ENCODE results near the gene GABRB1. TPM values are rescaled to one million over a fixed set of nuclear protein-coding genes. Genes with fewer than 3 reads are reported as not detected.

Gene GABRB1
- total and polyA plus RNA-seq, 2 of the 8 experiments (the other 6 are each of a cell fraction or from before 2014, with no cell fraction given): 0.22 to 0.38 TPM

DNA sequence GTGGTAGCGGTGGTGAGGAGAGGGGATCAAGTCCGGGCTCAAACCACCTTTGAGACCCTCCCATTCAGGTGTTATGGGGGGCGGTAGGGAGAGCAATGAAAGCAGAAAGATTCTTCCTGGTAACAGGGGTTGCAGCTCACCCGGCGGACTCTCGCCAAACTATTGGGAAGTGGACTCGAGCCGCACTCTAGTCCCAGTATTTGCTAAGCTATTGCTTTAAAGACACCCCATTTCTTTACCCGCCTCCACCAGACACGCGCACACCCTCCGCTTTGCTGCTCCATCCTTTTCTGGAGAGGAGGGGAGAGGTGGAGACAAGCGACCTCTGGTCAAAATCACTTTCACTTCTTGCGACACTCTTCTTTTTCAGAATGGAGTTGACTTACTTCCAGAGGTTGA, 37.4 kb upstream of the GABRB1 start:
- H3K79me2 ChIP-seq (ENCODE audit: control insufficient read depth in 1 of 2, insufficient read depth in 2 of 2, low read length in 2 of 2): no peaks in the 10 kb centered on the region
- peak overlapping the region; percentile 43 to 86 (median 77) for H3K4me3 ChIP-seq (ENCODE audit: extremely low read depth in 1 of 4, insufficient read depth in 2 of 4, low read depth in 3 of 4, low read length in 4 of 4)
- no peak overlapping the region for H4K5ac ChIP-seq (ENCODE audit: insufficient read length, low read depth, low read length)
- FAIRE-seq (no peak), DNase-seq (ENCODE audit: low read depth in 1 of 2, low spot score in 2 of 2) (no peak)
- no peaks in the 10 kb centered on the region; a peak in 1 of 7 replicates for H3K4me1 ChIP-seq (replicated peaks in 1 of 4; ENCODE audit: control insufficient read depth in 3 of 4, insufficient read depth in 4 of 4, low read length in 3 of 4)
- no peak overlapping the region for H2BK20ac ChIP-seq (ENCODE audit: low read length)
- 1% methylated on average over 13 of the region's 14 CpGs; no CpG with 5 or more reads in 1 of the 2 experiments for WGBS, 2 experiments (ENCODE audit: extremely low coverage in 1 of 2, insufficient coverage in 1 of 2, insufficient read length in 1 of 2, insufficient replicate concordance in 2 of 2, low coverage in 1 of 2, low lambda C conversion rate in 2 of 2, missing lambda C conversion rate in 1 of 2)
- no peaks in the 10 kb centered on the region for H4K20me1 ChIP-seq (replicated peaks in 1 of 2; ENCODE audit: control insufficient read depth in 1 of 2, insufficient read depth in 2 of 2, low read length in 2 of 2)
- no peak overlapping the region for H3K56ac ChIP-seq (replicated peaks; ENCODE audit: insufficient read length, low read depth, low read length)
- H3K27me3 ChIP-seq (replicated peaks in 1 of 4; ENCODE audit: control insufficient read depth in 3 of 4, extremely low read depth in 1 of 4, insufficient read depth in 3 of 4, low read length in 3 of 4): peaks cover 27 to 47% (median 40%) of the 10 kb centered on the region in 4 experiments
- peak overlapping the region; percentile 89 for H2AFZ ChIP-seq (ENCODE audit: low read length)
- H3K36me3 ChIP-seq (ENCODE audit: control insufficient read depth in 2 of 4, insufficient read depth in 4 of 4, low read length in 3 of 4): no peaks in the 10 kb centered on the region
- POLR2A ChIA-PET (ENCODE audit: partially characterized antibody): no interaction called here
- no peak overlapping the region for H3K9ac ChIP-seq (replicated peaks in 1 of 4; ENCODE audit: extremely low read depth in 1 of 4, low read depth in 3 of 4, low read length in 3 of 4)
- no peak for TF ChIP-seq TEAD4 (IDR thresholded peaks at IDR 0.05; ENCODE audit: low read depth, low read length)
- no peak for TF ChIP-seq JUND (IDR thresholded peaks at IDR 0.05; ENCODE audit: low read length)
- peak; percentile 61 for TF ChIP-seq SUZ12 (IDR thresholded peaks at IDR 0.05; ENCODE audit: low read length)
- peak; percentile 36 for TF ChIP-seq KDM4A (IDR thresholded peaks at IDR 0.05; ENCODE audit: low read depth, low read length, severe bottlenecking)
- 0 out of 2 replicates have a peak, but pooled peaks have one; percentile 18 for TF ChIP-seq CEBPB (IDR thresholded peaks at IDR 0.05; ENCODE audit: low read depth, low read length)
- peak; percentile 28 for TF ChIP-seq EZH2 (IDR thresholded peaks at IDR 0.05; ENCODE audit: low read depth, low read length, severe bottlenecking)
- no peak for TF ChIP-seq RXRA (IDR thresholded peaks at IDR 0.05; ENCODE audit: insufficient read depth, low read depth, low read length)
- TF ChIP-seq TAF7 (optimal IDR thresholded peaks at IDR 0.05; ENCODE audit: borderline replicate concordance, low read depth, low read length): no peak
- TF ChIP-seq, protein P1, sequence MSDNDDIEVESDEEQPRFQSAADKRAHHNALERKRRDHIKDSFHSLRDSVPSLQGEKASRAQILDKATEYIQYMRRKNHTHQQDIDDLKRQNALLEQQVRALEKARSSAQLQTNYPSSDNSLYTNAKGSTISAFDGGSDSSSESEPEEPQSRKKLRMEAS (IDR thresholded peaks at IDR 0.05): no peak
- TF ChIP-seq RBBP5 (IDR thresholded peaks at IDR 0.05; ENCODE audit: borderline replicate concordance, low read depth, low read length): no peak
- TF ChIP-seq, protein P2, sequence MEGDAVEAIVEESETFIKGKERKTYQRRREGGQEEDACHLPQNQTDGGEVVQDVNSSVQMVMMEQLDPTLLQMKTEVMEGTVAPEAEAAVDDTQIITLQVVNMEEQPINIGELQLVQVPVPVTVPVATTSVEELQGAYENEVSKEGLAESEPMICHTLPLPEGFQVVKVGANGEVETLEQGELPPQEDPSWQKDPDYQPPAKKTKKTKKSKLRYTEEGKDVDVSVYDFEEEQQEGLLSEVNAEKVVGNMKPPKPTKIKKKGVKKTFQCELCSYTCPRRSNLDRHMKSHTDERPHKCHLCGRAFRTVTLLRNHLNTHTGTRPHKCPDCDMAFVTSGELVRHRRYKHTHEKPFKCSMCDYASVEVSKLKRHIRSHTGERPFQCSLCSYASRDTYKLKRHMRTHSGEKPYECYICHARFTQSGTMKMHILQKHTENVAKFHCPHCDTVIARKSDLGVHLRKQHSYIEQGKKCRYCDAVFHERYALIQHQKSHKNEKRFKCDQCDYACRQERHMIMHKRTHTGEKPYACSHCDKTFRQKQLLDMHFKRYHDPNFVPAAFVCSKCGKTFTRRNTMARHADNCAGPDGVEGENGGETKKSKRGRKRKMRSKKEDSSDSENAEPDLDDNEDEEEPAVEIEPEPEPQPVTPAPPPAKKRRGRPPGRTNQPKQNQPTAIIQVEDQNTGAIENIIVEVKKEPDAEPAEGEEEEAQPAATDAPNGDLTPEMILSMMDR (IDR thresholded peaks at IDR 0.05; ENCODE audit: control extremely low read depth in 1 of 3, insufficient read depth in 1 of 3, low read depth in 1 of 3, low read length in 3 of 3): no peak
- peaks cover 12% of the 10 kb centered on the region for H3K23me2 ChIP-seq (ENCODE audit: low read depth, low read length)
- no peaks in the 10 kb centered on the region for H3K79me1 ChIP-seq (ENCODE audit: low read depth, low read length)
- no peak overlapping the region for H3K23ac ChIP-seq (ENCODE audit: insufficient read length)
- no peak overlapping the region for H2BK5ac ChIP-seq (ENCODE audit: low read depth, low read length)
- no peak overlapping the region for H2BK120ac ChIP-seq (replicated peaks; ENCODE audit: low read depth, low read length)
- peak overlapping the region; percentile 86 to 100 for H3K4me2 ChIP-seq (ENCODE audit: insufficient read depth in 1 of 2, low read depth in 2 of 2, low read length in 2 of 2)
- H3K9me3 ChIP-seq (ENCODE audit: insufficient read depth in 2 of 2, low read depth in 1 of 2, low read length in 1 of 2): no peaks in the 10 kb centered on the region
- H3K14ac ChIP-seq (ENCODE audit: insufficient read length): no peak overlapping the region
- H4K91ac ChIP-seq (replicated peaks; ENCODE audit: insufficient read length, low read length): no peak overlapping the region
- no peak overlapping the region for H3K27ac ChIP-seq (ENCODE audit: low read depth, low read length)
- H2AK5ac ChIP-seq (ENCODE audit: low read depth, low read length): no peak overlapping the region
- H2BK15ac ChIP-seq (ENCODE audit: low read length): no peak overlapping the region
- H2BK12ac ChIP-seq (ENCODE audit: low read depth, low read length): no peak overlapping the region
- CTCF ChIA-PET (ENCODE audit: partially characterized antibody): interaction anchor here (0.9 to 1.7 kb wide), 2 partner anchors 62 to 152 kb away, joined by 3 to 4 read pairs; no protein-coding TSS in a partner anchor
- no peak overlapping the region for H4K8ac ChIP-seq (ENCODE audit: extremely low read depth, insufficient read depth, low read length)
- H3K18ac ChIP-seq (ENCODE audit: extremely low read depth, low read length): no peak overlapping the region
- H3K4ac ChIP-seq (replicated peaks; ENCODE audit: insufficient read length, low read depth, low read length): no peak overlapping the region

Measured in H1 (cell line).